NCI-H774 (cell line): Measurements from ENCODE around the gene WIPF1.
A peak's percentile ranks its signal among the peaks of the same experiment; 100 is the strongest.
"Not testable (repeated sequence)": the region's sequence is repeated elsewhere in the genome, so short reads cannot be mapped to it uniquely, and the experiment has no call there.

Source experiments
- DNase-seq: peaks from one replicate; lab custom pipeline; 2025; lab: John Stamatoyannopoulos, UW

WIPF1 gene

GRCh38 chr2:174571669-174572323 lies 25.8 kb downstream of the WIPF1 start:
- DNase-seq: no peak

GRCh38 chr2:174570318-174570958 lies 27.2 kb downstream of the WIPF1 start:
- DNase-seq: no peak

DNA sequence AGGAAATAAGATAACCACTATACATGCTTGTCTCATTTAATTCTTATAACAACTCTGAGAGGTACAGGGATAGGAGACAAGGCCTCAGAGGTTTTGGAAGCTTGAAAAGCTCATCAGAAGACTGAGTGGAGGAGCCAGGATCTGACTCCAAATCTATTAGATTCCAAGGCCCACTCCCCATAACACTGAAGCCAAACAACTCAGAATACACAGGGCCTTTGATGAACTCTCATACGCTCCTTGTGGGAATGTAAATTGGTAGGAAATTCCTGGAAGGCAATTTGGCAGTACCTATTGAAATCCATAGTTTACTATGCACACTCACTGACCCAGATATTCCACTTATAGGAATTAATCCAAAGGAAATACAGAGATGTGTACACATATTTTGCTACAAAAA lies 27.9 kb downstream of the WIPF1 start:
- DNase-seq: no peak

GRCh38 chr2:174568425-174568824 lies 29.2 kb downstream of the WIPF1 start:
- DNase-seq: no peak

DNA sequence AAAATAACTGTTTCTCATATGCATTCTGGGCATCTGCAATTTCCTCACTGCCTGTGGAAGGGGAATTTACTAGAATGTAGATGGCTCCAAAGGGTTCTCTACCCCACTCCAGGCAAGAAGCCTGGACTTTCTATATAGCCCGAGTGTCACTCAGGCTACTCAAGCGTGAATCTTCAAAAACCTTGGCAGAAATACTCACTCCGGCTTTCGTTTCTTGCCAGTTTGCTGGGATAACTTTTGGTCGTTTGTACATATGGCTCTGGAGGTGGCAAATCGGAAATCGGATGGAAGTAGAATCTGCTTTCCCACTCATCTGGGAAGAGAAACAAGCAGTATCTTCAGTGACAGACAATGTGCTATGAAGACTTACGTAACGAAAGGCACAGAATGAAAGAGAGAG lies 30.7 kb downstream of the WIPF1 start:
- no peak for DNase-seq

GRCh38 chr2:174563530-174564282 lies 33.9 kb downstream of the WIPF1 start:
- DNase-seq: no peak

DNA sequence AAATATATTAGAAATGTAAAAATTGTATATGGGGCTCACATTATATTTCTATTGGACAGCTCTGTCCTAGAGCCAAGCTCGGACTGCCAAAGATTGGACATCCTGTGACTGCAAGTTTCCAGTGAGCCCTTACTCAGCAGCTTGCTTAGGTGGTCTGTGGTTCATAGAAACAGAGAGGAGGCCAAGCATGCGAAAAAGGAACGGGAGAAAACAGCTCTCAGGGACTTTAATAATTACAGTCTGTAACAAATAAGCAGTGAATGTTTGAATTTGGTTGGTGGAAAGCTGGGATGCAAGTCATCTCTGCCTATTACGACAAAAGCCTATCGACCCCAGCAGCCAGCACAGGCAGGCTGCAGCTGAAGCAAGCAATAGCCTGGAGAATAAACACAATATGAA lies 35.6 kb downstream of the WIPF1 start:
- no peak for DNase-seq

DNA sequence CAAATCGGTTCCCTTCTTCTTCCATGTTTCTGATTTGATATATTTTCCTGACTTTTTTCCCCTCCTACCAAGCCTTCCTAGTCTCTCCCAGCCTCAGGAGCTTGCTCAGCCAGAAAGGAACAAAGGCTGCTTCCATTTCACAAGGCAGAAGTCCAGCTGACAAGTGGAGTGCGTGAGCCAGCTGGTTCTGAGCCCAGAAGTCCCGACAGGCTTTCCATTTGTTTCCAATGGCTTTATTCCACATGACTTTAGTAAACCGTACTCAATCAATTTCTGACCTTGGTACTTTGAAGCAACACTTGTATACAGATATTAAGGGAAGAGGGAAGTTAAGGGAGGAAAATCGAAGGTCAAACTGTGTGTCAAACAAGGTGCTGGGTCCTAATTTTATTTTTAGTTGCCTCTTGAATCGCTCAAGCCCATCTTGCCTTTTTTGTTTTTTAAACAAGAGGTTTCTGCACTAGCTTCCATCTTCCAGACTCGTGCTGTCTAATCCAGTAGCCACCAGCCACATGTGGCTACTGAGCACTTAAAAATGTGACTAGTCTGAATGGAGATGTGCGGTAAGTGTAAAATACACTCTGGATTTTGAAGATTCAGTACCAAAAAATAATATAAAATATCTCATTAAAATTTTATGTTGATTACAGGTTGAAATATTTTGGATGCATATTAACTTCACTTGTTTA lies 36.2 kb downstream of the WIPF1 start:
- peak; percentile 75 for DNase-seq

DNA sequence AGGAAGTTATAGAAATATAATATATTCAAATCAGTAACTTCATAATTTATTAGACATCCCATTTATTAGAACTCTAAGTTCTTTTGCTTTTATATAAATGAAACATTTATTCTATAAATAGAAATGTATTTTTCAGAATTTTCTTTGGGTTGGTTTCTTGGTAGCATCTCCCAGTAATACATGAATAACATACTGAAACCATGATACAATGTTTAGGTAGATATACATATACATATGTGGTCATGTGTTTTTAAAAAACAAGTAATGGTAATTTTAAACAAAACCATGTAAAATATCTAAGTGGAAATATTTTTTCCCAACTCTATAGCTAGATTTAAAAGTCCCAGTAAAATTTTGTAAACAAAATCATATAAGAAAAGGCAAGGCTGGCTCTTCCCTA lies 36.9 kb downstream of the WIPF1 start:
- no peak for DNase-seq

DNA sequence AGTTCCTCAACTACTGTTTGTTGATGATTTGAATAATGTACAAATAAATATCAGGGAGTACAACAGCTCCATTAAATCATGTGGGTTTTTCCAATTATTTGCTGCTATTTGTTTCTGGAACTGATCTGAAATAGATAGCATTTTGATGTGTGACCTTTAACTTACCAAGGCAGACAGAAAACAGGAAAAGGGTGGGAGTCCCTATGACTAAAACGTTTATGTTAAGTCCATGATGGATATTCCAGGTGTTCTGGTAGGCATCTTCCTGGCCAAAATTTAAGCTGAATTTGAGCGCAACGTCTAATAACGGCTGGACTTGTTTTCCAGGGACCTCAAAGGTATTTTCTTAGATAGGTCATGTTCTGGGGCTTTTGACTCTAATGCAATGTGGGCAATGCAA lies 41.6 kb downstream of the WIPF1 start:
- DNase-seq: no peak

GRCh38 chr2:174554529-174555150 lies 43.0 kb downstream of the WIPF1 start:
- no peak for DNase-seq

DNA sequence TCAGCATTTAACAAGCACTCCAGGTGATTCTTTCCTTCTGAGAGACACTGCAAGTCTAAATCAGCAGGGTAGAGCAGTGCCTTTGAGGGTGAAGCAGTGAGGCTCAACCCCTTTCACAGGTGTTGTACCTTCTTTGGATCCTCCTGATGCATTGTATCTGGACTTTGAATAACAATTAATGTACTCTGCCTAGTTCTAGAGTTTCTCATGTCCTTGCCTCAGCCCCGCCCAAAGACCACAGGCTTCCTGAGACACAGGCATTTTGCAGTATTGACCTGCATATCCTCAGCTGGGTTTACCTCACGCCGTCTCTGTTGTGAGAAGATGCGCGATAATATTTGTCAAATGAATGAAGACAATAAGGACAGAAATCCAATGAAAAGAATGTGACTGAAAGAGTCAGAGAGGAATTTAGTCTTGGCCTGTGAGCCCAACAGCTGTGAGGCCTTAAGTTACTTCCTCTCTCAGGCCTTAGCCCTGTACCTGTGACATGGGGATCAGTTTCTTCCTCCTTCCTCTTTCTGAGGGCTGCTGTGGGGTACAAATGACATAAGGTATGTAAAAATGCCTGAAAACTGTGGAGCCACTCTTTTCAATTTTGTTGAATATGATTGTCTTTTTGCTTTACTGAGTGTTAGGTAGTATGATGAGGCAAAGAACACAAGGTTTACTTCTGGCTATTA lies 43.7 kb downstream of the WIPF1 start:
- DNase-seq: no peak

DNA sequence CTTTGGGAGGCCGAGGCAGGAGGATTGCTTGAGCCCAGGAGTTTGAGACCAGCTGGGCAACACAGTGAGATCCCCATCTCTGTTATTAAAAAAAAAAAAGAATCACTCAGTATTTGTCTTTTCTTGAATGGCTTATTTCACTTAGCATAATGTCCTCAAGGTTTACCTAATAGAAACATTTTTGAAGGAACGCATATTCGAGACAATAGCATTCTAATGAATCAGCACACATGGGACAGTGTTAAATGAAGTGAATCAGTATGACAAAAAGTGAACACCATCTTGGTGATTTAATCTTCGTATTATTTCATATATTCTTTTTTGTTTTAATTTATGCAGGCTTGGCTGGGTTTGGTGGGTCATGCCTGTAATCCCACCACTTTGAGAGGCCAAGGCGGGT lies 44.7 kb downstream of the WIPF1 start:
- no peak for DNase-seq

- DNase-seq: no peak
These were observed 45.9 kb downstream of the WIPF1 start for GRCh38 chr2:174551697-174552096.

DNA sequence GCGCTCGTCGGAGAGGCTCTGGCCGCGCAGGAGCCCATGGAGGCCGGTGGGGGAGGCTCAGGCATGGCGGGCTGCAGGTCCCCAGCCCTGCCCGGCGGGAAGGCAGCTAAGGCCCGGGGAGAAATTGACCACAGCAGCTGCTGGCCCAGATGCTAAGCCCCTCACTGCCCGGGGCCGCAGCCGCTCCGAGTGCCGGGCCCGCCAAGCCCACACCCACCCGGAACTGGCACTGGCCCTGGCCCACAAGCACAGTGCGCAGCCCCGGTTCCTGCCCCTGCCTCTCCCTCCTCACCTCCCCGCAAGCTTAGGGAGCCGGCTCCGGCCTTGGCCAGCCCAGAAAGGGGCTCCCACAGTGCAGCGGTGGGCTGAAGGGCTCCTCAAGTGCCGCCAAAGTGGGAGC lies 49.0 kb downstream of the WIPF1 start:
- DNase-seq: not testable (repeated sequence)

DNA sequence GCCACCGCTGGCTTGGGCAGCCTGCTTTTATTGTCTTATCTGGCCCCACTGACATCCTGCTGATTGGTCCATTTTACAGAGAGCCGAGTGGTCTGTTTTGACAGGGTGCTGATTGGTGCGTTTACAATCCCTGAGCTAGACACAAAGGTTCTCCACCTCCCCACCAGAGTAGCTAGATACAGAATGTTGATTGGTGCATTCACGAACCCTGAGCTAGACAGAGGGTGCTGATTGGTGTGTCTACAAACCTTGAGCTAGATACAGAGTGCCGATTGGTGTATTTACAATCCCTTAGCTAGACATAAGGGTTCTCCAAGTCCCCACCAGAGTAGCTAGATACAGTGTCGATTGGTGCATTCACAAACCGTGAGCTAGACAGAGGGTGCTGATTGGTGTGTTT lies 49.6 kb downstream of the WIPF1 start:
- DNase-seq: not testable (repeated sequence)

DNA sequence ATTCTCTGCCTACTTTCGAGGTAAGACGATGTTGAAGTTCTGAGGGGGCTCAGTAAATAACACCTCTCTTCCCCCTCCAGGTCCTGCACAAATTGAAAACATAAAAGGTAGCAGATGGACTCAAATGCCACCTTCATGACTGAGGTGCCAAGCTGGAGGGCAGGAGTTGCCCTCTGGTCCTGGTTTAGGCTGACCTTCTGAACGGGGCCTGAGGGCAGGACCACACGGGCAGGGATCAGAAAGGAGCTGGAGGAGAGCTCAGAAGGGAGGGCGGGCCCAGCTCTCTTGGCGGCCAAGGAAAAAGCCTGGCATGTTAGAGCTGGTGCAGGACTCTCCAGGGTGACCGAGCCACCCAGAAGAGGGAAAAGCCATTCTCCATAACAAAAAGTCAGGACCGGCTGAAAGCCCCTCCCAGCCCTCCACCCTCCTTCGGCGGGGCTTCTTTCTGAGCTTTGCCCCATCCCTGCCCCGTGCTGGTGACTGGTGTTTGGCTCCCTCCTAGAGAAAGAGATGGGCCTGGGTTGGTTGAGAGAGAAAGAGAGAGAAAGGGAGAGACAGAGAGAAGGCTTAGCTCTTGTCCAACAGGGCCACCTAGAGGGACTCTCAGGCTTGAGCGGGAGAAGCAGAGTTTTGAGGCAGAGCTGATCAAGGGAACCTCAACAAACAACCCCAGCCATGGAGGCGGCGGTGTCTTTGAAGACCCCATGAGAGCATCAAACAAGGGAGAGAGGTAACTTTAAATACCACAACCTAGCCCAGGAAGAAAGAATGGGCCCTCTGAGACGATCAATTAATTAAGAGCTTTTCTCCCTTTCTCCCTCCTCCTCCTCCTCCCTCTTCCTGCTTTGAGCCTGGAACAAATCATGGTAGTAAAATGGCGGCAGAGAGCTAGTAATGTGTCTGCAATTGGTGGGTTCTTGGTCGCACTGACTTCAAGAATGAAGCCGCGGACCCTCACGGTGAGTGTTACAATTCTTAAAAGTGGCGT lies 50.8 kb downstream of the WIPF1 start:
- no peak for DNase-seq

GRCh38 chr2:174545240-174545639 lies 52.4 kb downstream of the WIPF1 start:
- no peak for DNase-seq

DNA sequence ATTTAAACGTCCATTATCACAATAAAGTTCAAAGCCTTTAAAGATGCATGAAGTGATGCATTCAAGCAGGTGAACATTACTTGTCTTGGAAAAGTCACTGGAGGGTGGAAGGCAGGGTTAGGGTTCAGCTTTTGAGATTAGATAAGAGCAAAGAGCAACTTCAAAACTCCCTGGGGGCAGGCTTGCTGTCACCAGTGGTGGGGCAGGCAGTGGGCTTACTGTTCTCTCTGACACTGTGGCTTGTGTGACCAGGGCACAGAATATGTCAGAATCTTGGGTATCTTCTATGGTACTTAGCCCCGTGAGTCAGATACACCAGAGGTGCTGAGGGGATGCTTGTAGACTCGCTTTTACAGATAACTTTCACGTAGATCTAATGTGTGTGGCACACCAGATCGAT lies 52.8 kb downstream of the WIPF1 start:
- no peak for DNase-seq

- no peak for DNase-seq
These were observed 53.4 kb downstream of the WIPF1 start for GRCh38 chr2:174544156-174544555.
